Measurements from ENCODE around the gene CBLC.

CBLC gene

GRCh38 chr19:44752816-44753625, 24.7 kb upstream of the CBLC start:
- ATAC-seq, result peak; percentile 79
- Mint-ChIP-seq H3K27ac (peak overlapping the region; percentile 93), H3K9me3 (no peaks in the 10 kb centered on the region), H3K4me1 (peaks cover 61% of the 10 kb centered on the region), H3K27me3 (peaks cover 2% of the 10 kb centered on the region), H3K36me3 (ENCODE audit: low read depth) (peaks cover 21% of the 10 kb centered on the region), H3K4me3 (peak overlapping the region; percentile 88)
- DNase-seq, result peak; percentile 96

DNA sequence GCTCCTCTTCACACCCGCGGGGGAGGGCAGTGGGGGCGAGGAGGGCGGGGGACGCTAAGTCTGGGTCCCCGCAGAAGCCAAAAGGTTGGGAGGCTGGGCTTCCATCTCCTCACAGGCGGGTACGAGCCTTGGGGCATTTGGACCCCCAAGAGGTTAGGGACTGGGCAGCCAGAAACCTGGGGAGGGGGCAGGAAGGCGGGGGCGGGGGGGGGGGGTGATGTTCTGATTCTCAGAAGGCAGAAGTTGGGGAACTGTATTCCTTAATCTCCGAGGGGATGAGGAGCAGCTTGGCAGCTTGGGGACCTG, 24.1 kb upstream of the CBLC start:
- Mint-ChIP-seq H3K4me1 (peaks cover 59% of the 10 kb centered on the region), H3K9me3 (no peaks in the 10 kb centered on the region), H3K4me3 (peak overlapping the region; percentile 88), H3K27me3 (peaks cover 2% of the 10 kb centered on the region), H3K27ac (peak overlapping the region; percentile 93), H3K36me3 (ENCODE audit: low read depth) (peaks cover 25% of the 10 kb centered on the region)
- DNase-seq (no peak), ATAC-seq (no peak)

GRCh38 chr19:44753932-44754749, 23.5 kb upstream of the CBLC start:
- H3K36me3 Mint-ChIP-seq (ENCODE audit: low read depth), result peaks cover 26% of the 10 kb centered on the region

GRCh38 chr19:44754750-44755080, 23.0 kb upstream of the CBLC start:
- Mint-ChIP-seq H3K36me3 (ENCODE audit: low read depth) (peaks cover 25% of the 10 kb centered on the region), H3K4me1 (peaks cover 55% of the 10 kb centered on the region), H3K4me3 (peak overlapping the region; percentile 88), H3K9me3 (no peaks in the 10 kb centered on the region), H3K27me3 (peaks cover 2% of the 10 kb centered on the region), H3K27ac (peak overlapping the region; percentile 93)
- DNase-seq (no peak), ATAC-seq (no peak)

More at GRCh38 chr19:44753932-44754749, 23.5 kb upstream of the CBLC start:
- peak; percentile 25 for ATAC-seq
- H3K27ac Mint-ChIP-seq, result peak overlapping the region; percentile 93
- DNase-seq, result peak; percentile 88
- H3K4me3 Mint-ChIP-seq, result peak overlapping the region; percentile 88
- H3K9me3 Mint-ChIP-seq, result no peaks in the 10 kb centered on the region
- peaks cover 2% of the 10 kb centered on the region for H3K27me3 Mint-ChIP-seq
- H3K4me1 Mint-ChIP-seq, result peaks cover 59% of the 10 kb centered on the region

GRCh38 chr19:44755219-44755618, 22.5 kb upstream of the CBLC start:
- no peak for ATAC-seq
- no peaks in the 10 kb centered on the region for H3K9me3 Mint-ChIP-seq
- H3K27ac Mint-ChIP-seq, result peak overlapping the region; percentile 93
- peaks cover 30% of the 10 kb centered on the region for H3K36me3 Mint-ChIP-seq (ENCODE audit: low read depth)
- peak overlapping the region; percentile 88 for H3K4me3 Mint-ChIP-seq
- H3K4me1 Mint-ChIP-seq, result peaks cover 55% of the 10 kb centered on the region
- no peak for DNase-seq
- H3K27me3 Mint-ChIP-seq, result peaks cover 2% of the 10 kb centered on the region

DNA sequence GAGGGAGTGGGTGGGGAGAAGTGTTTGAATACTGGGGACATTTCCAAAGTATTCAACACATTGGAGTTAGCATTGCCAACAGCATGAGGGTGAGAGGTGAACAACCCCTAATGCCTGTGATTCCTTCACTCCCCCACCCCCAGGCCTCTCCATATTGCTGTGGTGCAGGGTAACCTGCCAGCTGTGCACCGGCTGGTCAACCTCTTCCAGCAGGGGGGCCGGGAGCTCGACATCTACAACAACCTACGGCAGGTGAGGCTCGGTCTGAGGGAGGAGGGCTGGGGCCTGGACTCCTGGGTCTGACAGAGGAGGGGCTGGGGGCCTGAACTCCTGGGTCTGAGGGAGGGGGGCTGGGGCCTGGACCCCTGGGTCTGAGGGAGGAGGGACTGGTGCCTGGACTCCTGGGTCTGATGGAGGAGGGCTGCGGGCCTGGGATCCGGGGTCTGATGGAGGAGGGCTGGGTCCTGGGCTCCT, 21.6 kb upstream of the CBLC start:
- peaks cover 35% of the 10 kb centered on the region for H3K36me3 Mint-ChIP-seq (ENCODE audit: low read depth)
- peak overlapping the region; percentile 52 for H3K27ac Mint-ChIP-seq
- ATAC-seq, result no peak
- peaks cover 55% of the 10 kb centered on the region for H3K4me1 Mint-ChIP-seq
- no peak overlapping the region for H3K4me3 Mint-ChIP-seq
- no peak for DNase-seq
- H3K9me3 Mint-ChIP-seq, result no peaks in the 10 kb centered on the region
- H3K27me3 Mint-ChIP-seq, result peaks cover 2% of the 10 kb centered on the region

DNA sequence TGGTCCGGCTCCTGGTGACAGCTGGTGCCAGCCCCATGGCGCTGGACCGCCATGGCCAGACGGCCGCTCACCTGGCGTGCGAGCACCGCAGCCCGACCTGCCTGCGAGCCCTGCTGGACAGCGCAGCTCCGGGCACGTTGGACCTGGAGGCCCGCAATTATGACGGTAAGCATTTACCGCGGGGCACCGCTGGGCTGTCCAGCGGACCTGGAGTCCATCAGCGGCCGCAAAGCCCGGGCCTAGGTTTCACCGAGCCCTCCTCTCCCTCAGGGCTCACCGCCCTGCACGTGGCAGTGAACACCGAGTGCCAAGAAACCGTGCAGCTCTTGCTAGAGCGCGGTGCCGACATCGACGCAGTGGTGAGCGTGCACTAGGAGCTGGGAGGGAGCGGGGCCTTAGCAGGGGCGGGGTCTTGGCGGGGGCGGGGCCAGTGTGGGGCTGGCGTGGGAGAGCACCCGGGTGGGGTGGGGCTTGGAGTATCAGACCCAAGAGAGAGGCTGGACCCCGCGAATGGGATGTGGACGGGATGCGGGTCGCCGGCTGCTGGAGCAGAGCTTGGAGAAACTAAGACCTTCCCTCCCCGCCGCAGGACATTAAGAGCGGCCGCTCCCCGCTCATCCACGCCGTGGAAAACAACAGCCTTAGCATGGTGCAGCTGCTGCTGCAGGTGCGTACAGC, 20.5 kb upstream of the CBLC start:
- DNase-seq (no peak), ATAC-seq (no peak)
- Mint-ChIP-seq H3K4me3 (no peak overlapping the region), H3K4me1 (peaks cover 46% of the 10 kb centered on the region), H3K36me3 (ENCODE audit: low read depth) (peaks cover 31% of the 10 kb centered on the region), H3K9me3 (no peaks in the 10 kb centered on the region), H3K27ac (no peak overlapping the region), H3K27me3 (peaks cover 2% of the 10 kb centered on the region)

DNA sequence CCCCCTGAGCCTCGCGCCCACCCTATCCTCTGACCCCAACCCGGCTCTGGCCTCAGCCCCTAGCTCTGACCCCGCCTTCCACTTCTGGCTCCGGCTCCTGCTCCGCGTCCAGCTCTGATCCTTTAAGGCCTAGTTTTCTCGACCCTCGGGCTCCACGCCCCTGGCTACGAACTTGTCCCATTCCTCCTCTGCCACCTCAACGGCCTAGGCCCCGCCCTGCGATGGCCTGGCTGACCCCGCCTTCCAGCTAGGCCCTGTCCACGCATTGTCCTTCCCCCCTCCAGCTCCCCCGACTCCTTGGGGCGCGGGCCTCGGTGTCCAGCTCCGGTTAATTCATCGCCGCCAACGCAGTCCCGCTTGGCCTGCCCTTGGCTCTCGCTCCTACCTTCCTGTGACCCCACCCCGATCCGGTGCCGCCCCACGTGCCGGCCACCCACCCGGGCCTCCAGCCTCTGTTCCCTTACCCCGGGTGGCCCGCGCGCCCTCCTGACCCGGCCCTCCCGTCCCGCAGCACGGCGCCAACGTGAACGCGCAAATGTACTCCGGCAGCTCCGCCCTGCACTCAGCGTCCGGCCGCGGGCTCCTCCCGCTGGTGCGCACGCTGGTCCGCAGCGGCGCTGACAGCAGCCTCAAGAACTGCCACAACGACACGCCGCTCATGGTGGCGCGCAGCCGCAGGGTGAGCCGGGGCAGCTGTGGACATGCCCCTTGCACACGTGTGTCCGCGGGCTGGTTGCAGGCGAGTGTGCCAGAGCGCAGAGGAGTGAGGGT, 19.8 kb upstream of the CBLC start:
- H3K27ac Mint-ChIP-seq, result no peak overlapping the region
- H3K36me3 Mint-ChIP-seq (ENCODE audit: low read depth), result peaks cover 23% of the 10 kb centered on the region
- H3K4me1 Mint-ChIP-seq, result peaks cover 39% of the 10 kb centered on the region
- H3K9me3 Mint-ChIP-seq, result no peaks in the 10 kb centered on the region
- H3K27me3 Mint-ChIP-seq, result peaks cover 2% of the 10 kb centered on the region
- DNase-seq (no peak), ATAC-seq (no peak)
- no peak overlapping the region for H3K4me3 Mint-ChIP-seq

- Mint-ChIP-seq H3K36me3 (ENCODE audit: low read depth) (peaks cover 23% of the 10 kb centered on the region), H3K9me3 (no peaks in the 10 kb centered on the region), H3K27ac (no peak overlapping the region), H3K27me3 (no peaks in the 10 kb centered on the region), H3K4me1 (peaks cover 34% of the 10 kb centered on the region), H3K4me3 (no peak overlapping the region)
- DNase-seq, result no peak
- ATAC-seq, result no peak
Measured at GRCh38 chr19:44758596-44758995, 19.1 kb upstream of the CBLC start.

- DNase-seq (no peak), ATAC-seq (no peak)
- Mint-ChIP-seq H3K4me3 (no peak overlapping the region), H3K27ac (no peak overlapping the region), H3K36me3 (ENCODE audit: low read depth) (peaks cover 23% of the 10 kb centered on the region), H3K4me1 (peaks cover 30% of the 10 kb centered on the region), H3K27me3 (no peaks in the 10 kb centered on the region), H3K9me3 (no peaks in the 10 kb centered on the region)
Measured at GRCh38 chr19:44759083-44759804, 18.4 kb upstream of the CBLC start.

- no peaks in the 10 kb centered on the region for H3K9me3 Mint-ChIP-seq
- no peak for DNase-seq
- peaks cover 18% of the 10 kb centered on the region for H3K4me1 Mint-ChIP-seq
- H3K36me3 Mint-ChIP-seq (ENCODE audit: low read depth), result peaks cover 19% of the 10 kb centered on the region
- no peak for ATAC-seq
- H3K27ac Mint-ChIP-seq, result no peak overlapping the region
- no peak overlapping the region for H3K4me3 Mint-ChIP-seq
- no peaks in the 10 kb centered on the region for H3K27me3 Mint-ChIP-seq
Measured at GRCh38 chr19:44762038-44762437, 15.7 kb upstream of the CBLC start.

DNA sequence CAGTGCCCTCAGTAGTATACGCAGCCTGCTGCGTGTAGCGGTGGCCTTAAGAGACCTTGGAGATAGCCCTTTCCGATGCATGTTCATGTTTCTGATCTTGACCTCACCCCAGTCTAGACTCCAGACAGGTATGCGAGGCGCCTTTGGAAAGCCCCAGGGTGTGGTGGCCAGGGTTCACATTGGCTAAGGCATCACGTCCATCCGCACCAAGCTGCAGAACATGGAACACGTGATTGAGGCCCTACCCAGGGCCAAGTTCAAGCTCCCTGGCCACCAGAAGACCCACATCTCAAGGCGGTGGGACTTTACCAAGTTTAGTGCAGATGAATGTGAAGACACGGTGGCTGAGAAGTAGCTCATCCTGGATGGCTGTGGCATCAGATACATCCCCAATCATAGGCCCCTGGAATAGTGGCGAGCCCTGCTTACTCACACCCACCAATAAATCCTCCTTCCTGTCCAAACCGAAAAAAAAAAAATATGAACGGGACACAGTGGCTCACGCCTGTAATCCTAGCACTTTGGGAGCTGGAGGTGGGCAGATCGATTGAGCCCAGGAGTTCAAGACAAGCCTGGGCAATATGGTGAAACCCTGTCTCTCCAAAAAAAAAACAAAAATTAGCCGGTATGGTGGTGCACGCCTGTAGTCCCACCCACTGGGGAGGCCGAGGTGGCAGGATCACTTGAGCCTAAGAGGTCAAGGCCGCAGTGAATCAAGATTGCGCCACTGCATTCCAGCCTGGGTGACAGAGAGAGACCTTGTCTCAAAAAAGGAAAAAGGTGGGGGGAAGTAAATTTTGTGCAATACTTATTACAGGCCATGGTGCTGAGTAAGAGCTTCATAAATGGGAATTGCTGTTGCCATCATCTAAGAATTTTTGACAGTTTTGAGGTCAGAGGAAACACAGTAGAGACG, 12.4 kb upstream of the CBLC start:
- DNase-seq (no peak), ATAC-seq (no peak)
- Mint-ChIP-seq H3K4me3 (no peak overlapping the region), H3K9me3 (peaks cover 4% of the 10 kb centered on the region), H3K4me1 (peaks cover 32% of the 10 kb centered on the region), H3K36me3 (ENCODE audit: low read depth) (peaks cover 6% of the 10 kb centered on the region), H3K27ac (no peak overlapping the region), H3K27me3 (no peaks in the 10 kb centered on the region)

- Mint-ChIP-seq H3K27me3 (no peaks in the 10 kb centered on the region), H3K27ac (no peak overlapping the region), H3K4me1 (peaks cover 32% of the 10 kb centered on the region), H3K9me3 (peaks cover 4% of the 10 kb centered on the region), H3K4me3 (no peak overlapping the region), H3K36me3 (ENCODE audit: low read depth) (peaks cover 2% of the 10 kb centered on the region)
- DNase-seq (no peak), ATAC-seq (no peak)
Measured at GRCh38 chr19:44765949-44766335, 11.7 kb upstream of the CBLC start.
